PFSK-1 (cell line): Measurements from ENCODE around the gene CES3.

Source experiments
- FOXP2 ChIP-seq: optimal IDR thresholded peaks from 2 replicates; pipeline ENCODE3; 2011; ENCODE audit warnings: borderline replicate concordance, control low read depth, inconsistent platforms; ENCODE audit not compliant: insufficient read depth; ENCODE audit errors: extremely low read length, extremely low read depth
- POLR2AphosphoS5 ChIP-seq: IDR thresholded peaks from 2 replicates; pipeline ENCODE4 v1.6.1; 2012; ENCODE audit warnings: low read depth, mild to moderate bottlenecking, control low read depth, low read length, moderate library complexity
- SIN3A ChIP-seq: IDR thresholded peaks from 2 replicates; pipeline ENCODE4 v1.6.1; 2012; ENCODE audit warnings: mild to moderate bottlenecking, low read length, moderate library complexity, borderline replicate concordance; ENCODE audit not compliant: insufficient read depth
- TAF1 ChIP-seq: IDR thresholded peaks from 2 replicates; pipeline ENCODE4 v1.6.1; 2012; ENCODE audit warnings: low read length, control low read depth, borderline replicate concordance; ENCODE audit not compliant: insufficient read depth
- TF ChIP-seq, protein P1 (sequence below), 2 experiments: IDR thresholded peaks; 2 replicates each; pipeline versions ENCODE4 v1.6.1 to v1.8.0; 2011 to 2012; ENCODE audit warnings: low read depth in 2 of 2, low read length in 2 of 2, control low read depth in 1 of 2, inconsistent platforms in 1 of 2, mild to moderate bottlenecking in 1 of 2, moderate library complexity in 1 of 2; ENCODE audit not compliant: insufficient read depth in 1 of 2

DNA sequence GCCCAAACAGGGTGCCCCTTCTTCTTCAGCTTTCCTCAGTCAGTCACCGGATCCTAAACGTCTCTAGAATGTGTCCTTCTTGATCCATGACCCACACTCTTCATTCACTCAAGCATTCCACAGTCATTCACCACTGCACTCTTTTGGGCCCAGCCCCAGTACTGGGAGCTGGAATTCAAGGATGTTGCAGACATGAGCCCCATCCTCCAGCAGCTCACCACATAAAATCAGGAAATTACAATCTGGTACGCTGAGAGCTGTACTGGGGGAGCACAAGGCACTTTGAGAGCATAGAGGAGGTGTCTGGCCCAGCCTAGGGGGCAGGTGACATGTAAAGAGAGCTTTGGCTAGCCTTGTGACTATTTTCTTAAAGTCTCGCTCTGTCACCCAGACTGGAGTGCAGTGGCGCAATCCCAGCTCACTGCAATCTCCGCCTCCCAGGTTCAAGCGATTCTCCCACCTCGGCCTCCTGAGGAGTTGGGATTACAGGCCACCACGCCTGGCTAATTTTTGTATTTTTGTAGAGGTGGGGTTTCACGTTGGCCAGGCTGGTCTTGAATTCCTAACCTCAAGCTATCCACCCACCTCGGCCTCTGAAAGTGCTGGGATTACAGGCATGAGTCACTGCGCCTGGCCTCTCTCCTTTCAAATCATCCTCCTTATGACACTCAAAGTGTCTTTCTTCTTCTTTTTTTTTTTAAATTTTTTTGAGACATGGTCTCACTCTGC lies 46.0 kb downstream of the CES3 start:
- no peak for TF ChIP-seq TAF1
- TF ChIP-seq, protein P1, sequence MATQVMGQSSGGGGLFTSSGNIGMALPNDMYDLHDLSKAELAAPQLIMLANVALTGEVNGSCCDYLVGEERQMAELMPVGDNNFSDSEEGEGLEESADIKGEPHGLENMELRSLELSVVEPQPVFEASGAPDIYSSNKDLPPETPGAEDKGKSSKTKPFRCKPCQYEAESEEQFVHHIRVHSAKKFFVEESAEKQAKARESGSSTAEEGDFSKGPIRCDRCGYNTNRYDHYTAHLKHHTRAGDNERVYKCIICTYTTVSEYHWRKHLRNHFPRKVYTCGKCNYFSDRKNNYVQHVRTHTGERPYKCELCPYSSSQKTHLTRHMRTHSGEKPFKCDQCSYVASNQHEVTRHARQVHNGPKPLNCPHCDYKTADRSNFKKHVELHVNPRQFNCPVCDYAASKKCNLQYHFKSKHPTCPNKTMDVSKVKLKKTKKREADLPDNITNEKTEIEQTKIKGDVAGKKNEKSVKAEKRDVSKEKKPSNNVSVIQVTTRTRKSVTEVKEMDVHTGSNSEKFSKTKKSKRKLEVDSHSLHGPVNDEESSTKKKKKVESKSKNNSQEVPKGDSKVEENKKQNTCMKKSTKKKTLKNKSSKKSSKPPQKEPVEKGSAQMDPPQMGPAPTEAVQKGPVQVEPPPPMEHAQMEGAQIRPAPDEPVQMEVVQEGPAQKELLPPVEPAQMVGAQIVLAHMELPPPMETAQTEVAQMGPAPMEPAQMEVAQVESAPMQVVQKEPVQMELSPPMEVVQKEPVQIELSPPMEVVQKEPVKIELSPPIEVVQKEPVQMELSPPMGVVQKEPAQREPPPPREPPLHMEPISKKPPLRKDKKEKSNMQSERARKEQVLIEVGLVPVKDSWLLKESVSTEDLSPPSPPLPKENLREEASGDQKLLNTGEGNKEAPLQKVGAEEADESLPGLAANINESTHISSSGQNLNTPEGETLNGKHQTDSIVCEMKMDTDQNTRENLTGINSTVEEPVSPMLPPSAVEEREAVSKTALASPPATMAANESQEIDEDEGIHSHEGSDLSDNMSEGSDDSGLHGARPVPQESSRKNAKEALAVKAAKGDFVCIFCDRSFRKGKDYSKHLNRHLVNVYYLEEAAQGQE (IDR thresholded peaks at IDR 0.05; ENCODE audit: insufficient read depth in 1 of 2, low read depth in 2 of 2, low read length in 2 of 2), result no peak
- no peak for TF ChIP-seq SIN3A
- TF ChIP-seq POLR2AphosphoS5, result no peak
- TF ChIP-seq FOXP2, result no peak
